ENCODE measurements around the gene IZUMO4.
A peak's percentile ranks its signal among the peaks of the same experiment; 100 is the strongest.

IZUMO4 gene

GRCh38 chr19:2050349-2050990 lies 46.2 kb upstream of the IZUMO4 start:
- peak overlapping the region; percentile 69 for H3K4me3 ChIP-seq (replicated peaks; ENCODE audit: low read depth, low read length)
- no peak for TF ChIP-seq CTCF (IDR thresholded peaks at IDR 0.05; ENCODE audit: low read depth, low read length, missing control alignments)
- DNase-seq (ENCODE audit: extremely low read depth, low read depth): no peak

- no peak for DNase-seq (ENCODE audit: extremely low read depth, low read depth)
- peak; percentile 58 for TF ChIP-seq CTCF (IDR thresholded peaks at IDR 0.05; ENCODE audit: low read depth, low read length, missing control alignments)
- peak within 1 kb of the TSS; percentile 69 for H3K4me3 ChIP-seq (replicated peaks; ENCODE audit: low read depth, low read length)
Observed at GRCh38 chr19:2050991-2051772, 45.5 kb upstream of the IZUMO4 start, which contains the start of gene MKNK2. TSS of gene MKNK2 (minus strand) at chr19:2051244. CDS start at chr19:2050851, 393 bp downstream.

GRCh38 chr19:2051773-2052704 lies 44.7 kb upstream of the IZUMO4 start:
- no peak for TF ChIP-seq CTCF (IDR thresholded peaks at IDR 0.05; ENCODE audit: low read depth, low read length, missing control alignments)
- peak overlapping the region; percentile 69; the same call in 1 of the 2 replicates for H3K4me3 ChIP-seq (replicated peaks; ENCODE audit: low read depth, low read length)
- DNase-seq (ENCODE audit: extremely low read depth, low read depth): no peak

- TF ChIP-seq CTCF (IDR thresholded peaks at IDR 0.05; ENCODE audit: low read depth, low read length, missing control alignments): no peak
- no peak for DNase-seq (ENCODE audit: extremely low read depth, low read depth)
- H3K4me3 ChIP-seq (replicated peaks; ENCODE audit: low read depth, low read length): no peak overlapping the region
Observed at GRCh38 chr19:2053601-2054389, 42.9 kb upstream of the IZUMO4 start.

- H3K4me3 ChIP-seq (replicated peaks; ENCODE audit: low read depth, low read length): no peak overlapping the region
- TF ChIP-seq CTCF (IDR thresholded peaks at IDR 0.05; ENCODE audit: low read depth, low read length, missing control alignments): no peak
- DNase-seq (ENCODE audit: extremely low read depth, low read depth): no peak
Observed at GRCh38 chr19:2054763-2055162, 42.0 kb upstream of the IZUMO4 start.
